Gastrocnemius medialis (tissue), 4 donors: Measurements from ENCODE around the gene VPS41.

Experiments
- CTCF ChIP-seq, 5 experiments: fragments of 450-650 bp in 3 of 5; fragments of 200-600 bp in 2 of 5; sonication (generic) in 2 of 5; IDR thresholded peaks in 4 of 5; conservative IDR thresholded peaks in 1 of 5; 1 replicate in 4 of 5; 2 replicates in 1 of 5; pipeline ENCODE4 v1.5.1; 2016 to 2019; ENCODE audit warnings: antibody characterized with exemption in 5 of 5, mild to moderate bottlenecking in 3 of 5, moderate library complexity in 3 of 5
- POLR2A ChIP-seq, 2 donors: fragments of 450-650 bp; IDR thresholded peaks; one replicate each; pipeline ENCODE4 v1.6.1; 2017; ENCODE audit warnings: antibody characterized with exemption in 2 of 2, mild to moderate bottlenecking in 2 of 2, moderate library complexity in 2 of 2

- TF ChIP-seq CTCF (IDR thresholded peaks at IDR 0.05 in 4 of 5, conservative IDR thresholded peaks at IDR 0.05 in 1 of 5) (no peak), POLR2A (IDR thresholded peaks at IDR 0.05) (no peak)
Observed at GRCh38 chr7:38677981-38678697, 230.9 kb downstream of the VPS41 start.
